Thyroid gland (tissue), 4 donors: ENCODE data around the gene UBE2O. TPM values are rescaled to one million over a fixed set of nuclear protein-coding genes. Genes with fewer than 3 reads are reported as not detected.

Source experiments
- DNase-seq, 2 donors: peaks; one replicate each; pipeline ENCODE4 v3.0.0-alpha.2; 2019
- H3K27ac ChIP-seq, 3 donors: fragments of 200-600 bp; sonication (generic); 1 replicate in 2 of 3; 2 replicates in 1 of 3; pipeline ENCODE4 v1.5.1; 2016 to 2019; ENCODE audit warnings: mild to moderate bottlenecking in 1 of 3, moderate library complexity in 1 of 3
- H3K27me3 ChIP-seq: fragments of 200-600 bp; sonication (generic); one replicate; pipeline ENCODE4 v1.5.1; 2019
- H3K36me3 ChIP-seq, 2 donors: fragments of 200-600 bp; sonication (generic); one replicate each; pipeline ENCODE4 v1.5.1; 2016 to 2019
- H3K4me1 ChIP-seq, 2 donors: fragments of 200-600 bp; sonication (generic); one replicate each; pipeline ENCODE4 v1.5.1; 2017 to 2019
- H3K4me3 ChIP-seq, 3 donors: fragments of 200-600 bp; sonication (generic); replicated peaks in 1 of 3; 1 replicate in 2 of 3; 2 replicates in 1 of 3; pipeline ENCODE4 v1.5.1; 2016; ENCODE audit warnings: mild to moderate bottlenecking in 1 of 3
- H3K9me3 ChIP-seq: fragments of 200-600 bp; sonication (generic); one replicate; pipeline ENCODE4 v1.5.1; 2017
- CTCF ChIP-seq, 6 experiments: fragments of 200-600 bp in 3 of 6; fragments of 450-650 bp in 3 of 6; sonication (generic) in 3 of 6; IDR thresholded peaks; one replicate each; pipeline ENCODE4 v1.5.1; 2016 to 2019; ENCODE audit warnings: antibody characterized with exemption in 6 of 6, mild to moderate bottlenecking in 2 of 6, inconsistent platforms in 1 of 6, moderate library complexity in 1 of 6
- POLR2A ChIP-seq, 2 donors: fragments of 450-650 bp; IDR thresholded peaks; one replicate each; pipeline ENCODE4 v1.6.1; 2017; ENCODE audit warnings: antibody characterized with exemption in 2 of 2, mild to moderate bottlenecking in 2 of 2, moderate library complexity in 1 of 2
- WGBS, 2 donors: methylation state at CpG; one replicate each; pipeline ENCODE4 v1.1.5; 2017; 5-methylcytosine and 5-hydroxymethylcytosine counted together
- intact Hi-C: fragments of 100-400 bp; cut with DNase I; formaldehyde crosslinking; loops from one replicate; pipeline ENCODE4 v1.15.1; 2023
- total RNA-seq, 4 donors: library from RNA; depleted of rRNA; stranded (reverse); fragments of >200 nt; gene quantifications; one replicate each; pipeline ENCODE4 v1.2.3, GENCODE V29; 2016

UBE2O gene
- total RNA-seq, 4 donors from 2014 or later, result 26.3 to 47.9 (median 37.3) TPM

GRCh38 chr17:76417499-76418143 is 35.3 kb downstream of the UBE2O start:
- intact Hi-C loops, result no loop called here
- no peak for TF ChIP-seq CTCF (IDR thresholded peaks at IDR 0.05)
- no peak for TF ChIP-seq POLR2A (IDR thresholded peaks at IDR 0.05)
- H3K4me1 ChIP-seq, result peaks cover 50 to 73% of the 10 kb centered on the region in 2 donors
- no peaks in the 10 kb centered on the region for H3K36me3 ChIP-seq
- H3K27me3 ChIP-seq, result no peaks in the 10 kb centered on the region
- H3K9me3 ChIP-seq, result no peaks in the 10 kb centered on the region
- WGBS, 2 donors, result 45 to 57% methylated on average over 11 of the region's 11 CpGs
- H3K4me3 ChIP-seq, result no peak overlapping the region
- H3K27ac ChIP-seq, result peak overlapping the region; percentile 56 to 81 (median 66)
- DNase-seq, result peak; percentile 65 to 69

- Histone ChIP-seq H3K27me3 (no peaks in the 10 kb centered on the region), H3K27ac (peak overlapping the region in 2 of 3 donors; percentile 66 to 81), H3K4me1 (peaks cover 56 to 79% of the 10 kb centered on the region in 2 donors), H3K9me3 (no peaks in the 10 kb centered on the region), H3K4me3 (no peak overlapping the region), H3K36me3 (no peaks in the 10 kb centered on the region)
- DNase-seq, result no peak
- 89 to 100% methylated on average over 3 to 4 of the region's 4 CpGs for WGBS, 2 donors
- TF ChIP-seq POLR2A (IDR thresholded peaks at IDR 0.05) (no peak), CTCF (IDR thresholded peaks at IDR 0.05) (no peak)
- intact Hi-C loops, result no loop called here
Observed at GRCh38 chr17:76416899-76417298, 36.1 kb downstream of the UBE2O start.

- H3K27ac ChIP-seq, result peak overlapping the region in 1 of 3 donors; percentile 66
- no peaks in the 10 kb centered on the region for H3K36me3 ChIP-seq
- no peak overlapping the region for H3K4me3 ChIP-seq
- 89 to 93% methylated on average over 6 of the region's 6 CpGs for WGBS, 2 donors
- no peaks in the 10 kb centered on the region for H3K9me3 ChIP-seq
- no peak for DNase-seq
- no peak for TF ChIP-seq POLR2A (IDR thresholded peaks at IDR 0.05)
- no peak for TF ChIP-seq CTCF (IDR thresholded peaks at IDR 0.05)
- H3K4me1 ChIP-seq, result peaks cover 61 to 83% of the 10 kb centered on the region in 2 donors
- intact Hi-C loops, result no loop called here
- H3K27me3 ChIP-seq, result no peaks in the 10 kb centered on the region
Observed at GRCh38 chr17:76416457-76416856, 36.5 kb downstream of the UBE2O start.

GRCh38 chr17:76415786-76416185 is 37.2 kb downstream of the UBE2O start:
- no peak for TF ChIP-seq CTCF (IDR thresholded peaks at IDR 0.05)
- no peak for TF ChIP-seq POLR2A (IDR thresholded peaks at IDR 0.05)
- Histone ChIP-seq H3K36me3 (no peaks in the 10 kb centered on the region), H3K9me3 (no peaks in the 10 kb centered on the region), H3K27ac (no peak overlapping the region), H3K4me1 (peaks cover 65 to 83% of the 10 kb centered on the region in 2 donors), H3K27me3 (no peaks in the 10 kb centered on the region), H3K4me3 (no peak overlapping the region)
- WGBS, 2 donors, result 81% methylated on average over 15 of the region's 15 CpGs
- DNase-seq, result no peak
- intact Hi-C loops, result no loop called here
